K562 treated with DMSO at 1 percent for 48 hours (cell line): ENCODE data around the gene RAET1L. TPM values are rescaled to one million over a fixed set of nuclear protein-coding genes. Genes with fewer than 3 reads are reported as not detected.

Experiments
- total RNA-seq: library from RNA; unstranded; fragments of 300-600 nt; gene quantifications from 2 replicates; pipeline ENCODE4 v1.2.3, GENCODE V29; 2022; ENCODE audit warnings: low replicate concordance; ENCODE audit errors: extremely low read depth

The RAET1L gene, protein sequence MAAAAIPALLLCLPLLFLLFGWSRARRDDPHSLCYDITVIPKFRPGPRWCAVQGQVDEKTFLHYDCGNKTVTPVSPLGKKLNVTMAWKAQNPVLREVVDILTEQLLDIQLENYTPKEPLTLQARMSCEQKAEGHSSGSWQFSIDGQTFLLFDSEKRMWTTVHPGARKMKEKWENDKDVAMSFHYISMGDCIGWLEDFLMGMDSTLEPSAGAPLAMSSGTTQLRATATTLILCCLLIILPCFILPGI
- total RNA-seq = not detected in 2 replicates

DNA sequence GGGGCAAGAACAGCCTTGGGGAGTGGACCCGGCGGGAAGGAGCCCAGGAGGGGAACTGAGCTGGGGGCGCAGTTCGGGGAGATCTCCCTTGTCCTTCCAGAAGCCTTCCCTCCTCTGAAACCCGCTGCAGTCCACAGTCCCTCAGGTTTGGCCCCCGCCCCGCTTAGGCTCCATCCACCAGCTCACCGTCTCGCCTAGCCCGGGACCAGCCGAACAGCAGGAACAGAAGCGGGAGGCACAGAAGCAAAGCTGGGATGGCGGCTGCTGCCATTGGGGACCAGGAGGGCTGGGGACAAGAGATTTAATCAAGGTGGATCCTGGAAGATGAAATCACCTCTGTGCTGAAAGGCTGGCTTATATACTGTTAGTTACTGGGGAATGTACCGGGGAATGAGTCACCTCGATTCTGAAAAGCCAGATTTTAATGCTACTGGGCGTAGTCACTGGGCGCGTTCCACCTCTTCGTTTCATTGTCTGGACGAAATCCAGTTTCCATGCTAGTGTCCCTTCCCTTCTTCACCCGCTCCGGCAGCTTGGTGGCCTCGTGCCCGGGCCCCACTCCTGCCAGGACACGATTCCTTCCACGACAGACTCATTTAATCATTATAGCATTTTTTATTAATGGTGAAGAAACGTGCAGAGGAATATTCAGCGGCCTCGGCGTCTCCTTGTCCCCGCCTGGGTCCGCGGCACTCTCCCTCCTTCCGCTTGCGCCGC lies at the start of gene RAET1L:
Gene RAET1L (minus strand): TSS at position 332 of the 717 bp plus-strand sequence. CDS start 61 bp downstream, at position 271.

DNA sequence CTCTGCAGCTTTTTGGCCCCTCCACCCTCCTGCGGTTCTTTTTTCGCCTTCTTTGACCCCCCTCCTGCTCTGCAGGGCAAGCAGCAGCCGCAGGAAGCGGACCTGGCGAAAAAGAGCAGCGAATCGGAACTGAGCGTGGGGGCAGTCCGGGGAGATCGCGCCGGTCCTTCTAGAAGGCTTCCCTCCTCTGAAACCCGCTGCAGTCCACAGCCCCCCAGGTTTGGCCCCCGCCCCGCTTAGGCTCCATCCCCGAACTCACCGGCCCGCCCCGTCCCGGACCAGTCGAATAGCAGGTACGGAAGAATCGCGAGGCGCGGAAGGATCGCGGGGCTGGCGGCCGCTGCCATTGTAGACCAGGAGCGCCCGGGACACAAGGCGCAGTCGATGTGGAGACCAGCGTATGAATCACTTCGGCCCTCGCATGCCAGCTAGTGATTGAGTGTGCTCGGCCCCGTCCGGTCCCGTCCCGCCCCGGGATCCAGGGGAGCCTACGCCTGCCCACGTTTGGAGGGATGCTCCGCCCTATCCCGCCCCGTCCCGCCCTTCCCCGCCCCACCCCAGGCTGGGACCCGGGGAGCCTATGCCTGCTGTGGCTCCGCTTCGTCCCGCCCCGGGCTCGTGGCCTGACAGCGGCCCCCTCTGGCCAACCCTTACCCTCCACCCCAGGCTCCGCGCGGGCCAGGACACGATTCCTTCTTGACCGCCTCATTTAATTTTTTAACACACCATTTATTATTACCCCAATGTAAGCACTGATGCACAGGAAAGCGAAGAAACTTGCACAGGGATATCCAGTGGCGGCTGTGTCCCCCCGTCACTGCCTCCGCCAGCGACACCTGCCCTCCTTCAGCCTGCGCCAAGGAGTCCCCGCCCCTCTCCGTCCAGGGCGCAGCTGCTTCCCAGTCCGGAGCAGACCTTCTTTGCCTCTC lies 43.7 kb upstream of the RAET1L start, which contains the start of gene ULBP3:
Gene ULBP3 (minus strand): TSS at position 402 of the 929 bp plus-strand sequence. CDS start 55 bp downstream, at position 347.

Other genes with a start within 250 kb of the RAET1L start
- gene LRP11, start 161.2 kb downstream of the RAET1L start, total RNA-seq = not detected in 2 replicates
- not detected in 2 replicates for gene RAET1E, start 127.4 kb downstream of the RAET1L start, total RNA-seq
- gene RAET1G, start 102.4 kb downstream of the RAET1L start, total RNA-seq = not detected in 2 replicates
- gene ULBP2, start 83.5 kb downstream of the RAET1L start, total RNA-seq = not detected in 2 replicates
- gene ULBP1, start 61.6 kb downstream of the RAET1L start, total RNA-seq = not detected in 2 replicates
- gene ULBP3, start 43.6 kb upstream of the RAET1L start, total RNA-seq = not detected in 2 replicates
- not detected in 2 replicates for gene PPP1R14C, start 117.5 kb upstream of the RAET1L start, total RNA-seq